Measurements from ENCODE around the gene MMS19.
"Not testable (repeated sequence)": the region's sequence is repeated elsewhere in the genome, so short reads cannot be mapped to it uniquely, and the experiment has no call there.

Gene MMS19

DNA sequence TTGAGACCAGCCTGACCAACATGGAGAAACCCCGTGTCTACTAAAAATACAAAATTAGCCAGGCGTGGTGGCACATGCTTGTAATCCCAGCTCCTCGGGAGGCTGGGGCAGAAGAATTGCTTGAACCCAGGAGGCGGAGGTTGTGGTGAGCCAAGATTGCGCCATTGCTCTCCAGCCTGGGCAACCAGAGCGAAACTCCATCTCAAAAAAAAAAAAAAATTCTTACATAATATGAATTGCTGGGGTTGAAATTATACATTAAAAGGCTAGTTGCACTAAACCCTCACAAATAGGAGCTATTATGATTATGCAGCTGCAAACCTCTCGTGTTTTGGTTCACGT, 74.5 kb downstream of the MMS19 start:
- DNase-seq: not testable (repeated sequence)

- DNase-seq: no peak
These were observed 81.7 kb downstream of the MMS19 start for GRCh38 chr10:97416565-97416964.

DNA sequence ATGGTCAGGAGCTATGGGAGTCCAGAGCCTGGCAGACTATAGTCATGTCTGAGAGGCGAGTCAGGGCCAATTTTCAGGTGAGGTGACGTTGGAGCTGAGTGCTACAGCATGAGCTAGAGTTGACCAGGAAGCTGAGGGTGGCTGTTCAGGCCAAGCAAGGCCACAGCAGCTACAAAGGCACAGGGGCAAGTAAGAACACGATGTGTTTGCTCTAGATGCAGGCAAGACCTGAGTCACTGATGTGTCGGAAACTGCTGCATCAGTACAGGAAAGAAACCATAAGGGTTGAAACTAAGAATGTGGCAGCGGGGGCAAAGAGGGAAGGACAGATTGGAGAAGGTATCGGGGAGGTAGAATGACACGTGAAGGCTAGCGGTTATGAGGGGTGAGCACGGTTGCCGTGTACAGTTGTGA, 85.3 kb downstream of the MMS19 start:
- DNase-seq: no peak

GRCh38 chr10:97411406-97411805, 86.8 kb downstream of the MMS19 start:
- DNase-seq: no peak

GRCh38 chr10:97408496-97408992, 89.7 kb downstream of the MMS19 start:
- DNase-seq: no peak
